Spleen (tissue), 7 donors: ENCODE data around the gene RLN2.

Experiments
- POLR2A ChIP-seq, 3 donors: fragments of 450-650 bp; IDR thresholded peaks; one replicate each; pipeline ENCODE4 v1.5.1; 2017; ENCODE audit warnings: antibody characterized with exemption in 3 of 3, mild to moderate bottlenecking in 1 of 3
- TF ChIP-seq, protein P1 (sequence below), 11 experiments: fragments of 200-600 bp in 7 of 11; fragments of 450-650 bp in 4 of 11; sonication (generic) in 4 of 11; IDR thresholded peaks in 8 of 11; conservative IDR thresholded peaks in 3 of 11; 1 replicate in 7 of 11; 2 replicates in 4 of 11; pipeline versions ENCODE4 v1.4.0 to v1.8.0; 2016 to 2021; ENCODE audit warnings: antibody characterized with exemption in 11 of 11, inconsistent platforms in 4 of 11, mild to moderate bottlenecking in 1 of 11
- donor health status: DM: no; HTN: no; CAD: no; lungs with moderate emphysema.
- donor health status: DM: no; HTN: no; CAD: no.
- donor health status: DM: no; HTN: no; CAD: no.

GRCh38 chr9:5305741-5306140, 1.2 kb upstream of the RLN2 start:
- TF ChIP-seq, protein P1, sequence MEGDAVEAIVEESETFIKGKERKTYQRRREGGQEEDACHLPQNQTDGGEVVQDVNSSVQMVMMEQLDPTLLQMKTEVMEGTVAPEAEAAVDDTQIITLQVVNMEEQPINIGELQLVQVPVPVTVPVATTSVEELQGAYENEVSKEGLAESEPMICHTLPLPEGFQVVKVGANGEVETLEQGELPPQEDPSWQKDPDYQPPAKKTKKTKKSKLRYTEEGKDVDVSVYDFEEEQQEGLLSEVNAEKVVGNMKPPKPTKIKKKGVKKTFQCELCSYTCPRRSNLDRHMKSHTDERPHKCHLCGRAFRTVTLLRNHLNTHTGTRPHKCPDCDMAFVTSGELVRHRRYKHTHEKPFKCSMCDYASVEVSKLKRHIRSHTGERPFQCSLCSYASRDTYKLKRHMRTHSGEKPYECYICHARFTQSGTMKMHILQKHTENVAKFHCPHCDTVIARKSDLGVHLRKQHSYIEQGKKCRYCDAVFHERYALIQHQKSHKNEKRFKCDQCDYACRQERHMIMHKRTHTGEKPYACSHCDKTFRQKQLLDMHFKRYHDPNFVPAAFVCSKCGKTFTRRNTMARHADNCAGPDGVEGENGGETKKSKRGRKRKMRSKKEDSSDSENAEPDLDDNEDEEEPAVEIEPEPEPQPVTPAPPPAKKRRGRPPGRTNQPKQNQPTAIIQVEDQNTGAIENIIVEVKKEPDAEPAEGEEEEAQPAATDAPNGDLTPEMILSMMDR (IDR thresholded peaks at IDR 0.05 in 8 of 11, conservative IDR thresholded peaks at IDR 0.05 in 3 of 11), result no peak
- TF ChIP-seq POLR2A (IDR thresholded peaks at IDR 0.05), result no peak
